A549 (cell line): ENCODE data around the gene PAQR5. TPM values are rescaled to one million over a fixed set of nuclear protein-coding genes. Genes with fewer than 3 reads are reported as not detected.
A peak's percentile ranks its signal among the peaks of the same experiment; 100 is the strongest.
"Not testable (repeated sequence)": the region's sequence is repeated elsewhere in the genome, so short reads cannot be mapped to it uniquely, and the experiment has no call there.

Source experiments
- ATAC-seq, 2 experiments: fragments of 200-7000 bp in 1 of 2; fragments of >200 bp in 1 of 2; cut with Nextera tagmentation in 1 of 2; cut with Tn5 transposase in 1 of 2; 3 replicates each; pipeline versions ENCODE4 v1.8.0 to v1.9.1; 2018 to 2020; ENCODE audit warnings: mild to moderate bottlenecking in 1 of 2, moderate library complexity in 1 of 2
- CTCF ChIA-PET: fragments of 300-600 bp; sonication (Branson Sonifier 250); formaldehyde crosslinking; extraction: SDS; loops from one replicate; lab custom pipeline; 2021; ENCODE audit warnings: antibody characterized with exemption, inconsistent platforms; lab: Yijun Ruan, JAX
- POLR2A ChIA-PET: fragments of 350-600 bp; formaldehyde crosslinking; extraction: SDS; loops from one replicate; lab custom pipeline; 2021; ENCODE audit warnings: antibody characterized with exemption, inconsistent platforms; lab: Yijun Ruan, JAX
- DNase-seq, 2 experiments: peaks; one replicate each; pipeline versions ENCODE4 v3.0.0 to v3.0.0-alpha.2; 2011 to 2016; ENCODE audit warnings: low read depth in 1 of 2, low spot score in 1 of 2
- FAIRE-seq: peaks from 2 replicates; lab custom pipeline; 2011; peaks lifted over from hg19 to GRCh38; lab: Jason Lieb, UNC
- H3K27ac ChIP-seq, 2 experiments: fragments of >200 bp; sonication (Bioruptor Twin); formaldehyde crosslinking; 3 replicates each; pipeline ENCODE4 v1.5.1; 2016 to 2017
- H3K4me1 ChIP-seq: fragments of >200 bp; sonication (Bioruptor Twin); formaldehyde crosslinking; 3 replicates; pipeline ENCODE4 v1.6.1; 2016
- H3K4me2 ChIP-seq: fragments of >200 bp; sonication (Bioruptor Twin); formaldehyde crosslinking; 3 replicates; pipeline ENCODE4 v1.6.1; 2016
- H3K4me3 ChIP-seq: fragments of >200 bp; sonication (Bioruptor Twin); formaldehyde crosslinking; 3 replicates; pipeline ENCODE4 v1.5.1; 2016
- H3K9me3 ChIP-seq: fragments of >200 bp; sonication (Bioruptor Twin); formaldehyde crosslinking; 3 replicates; pipeline ENCODE4 v1.6.1; 2016
- ATOH8 ChIP-seq: fragments of 250-450 bp; sonication (Bioruptor Pico); IDR thresholded peaks from 2 replicates; pipeline ENCODE4 v1.5.0; 2020; ENCODE audit warnings: low read depth, mild to moderate bottlenecking, moderate library complexity
- CBX2 ChIP-seq: fragments of 200-600 bp; sonication (generic); IDR thresholded peaks from 2 replicates; pipeline ENCODE4 v1.6.1; 2016; ENCODE audit warnings: low read depth, mild to moderate bottlenecking, borderline replicate concordance
- CBX8 ChIP-seq: fragments of 200-600 bp; sonication (generic); IDR thresholded peaks from 2 replicates; pipeline ENCODE4 v1.6.1; 2016
- EHF ChIP-seq: fragments of 250-450 bp; sonication (Bioruptor Pico); IDR thresholded peaks from 2 replicates; pipeline ENCODE4 v1.5.0; 2020; ENCODE audit warnings: mild to moderate bottlenecking
- ELK1 ChIP-seq: fragments of 150-350 bp; IDR thresholded peaks from 2 replicates; pipeline ENCODE4 v1.6.1; 2014; ENCODE audit warnings: low read depth, mild to moderate bottlenecking, low read length
- EP300 ChIP-seq, 2 experiments: fragments of >200 bp; sonication (Bioruptor Twin); formaldehyde crosslinking; IDR thresholded peaks; 2 replicates in 1 of 2; 3 replicates in 1 of 2; pipeline ENCODE4 v1.6.1; 2016 to 2017
- GATA3 ChIP-seq: IDR thresholded peaks from 2 replicates; pipeline ENCODE4 v1.6.1; 2012; ENCODE audit warnings: borderline replicate concordance
- HOXB5 ChIP-seq: fragments of 250-450 bp; sonication (Bioruptor Pico); IDR thresholded peaks from 2 replicates; pipeline ENCODE4 v1.5.0; 2020; ENCODE audit warnings: mild to moderate bottlenecking, moderate library complexity
- MAFK ChIP-seq: fragments of 450-650 bp; IDR thresholded peaks from 2 replicates; pipeline ENCODE4 v1.6.1; 2014; ENCODE audit not compliant: partially characterized antibody
- NPAS2 ChIP-seq: fragments of 250-450 bp; sonication (Bioruptor Pico); IDR thresholded peaks from 2 replicates; pipeline ENCODE4 v1.8.0; 2022; ENCODE audit warnings: mild to moderate bottlenecking, moderate library complexity, borderline replicate concordance
- REST ChIP-seq: fragments of 200-600 bp; sonication (generic); IDR thresholded peaks from 2 replicates; pipeline ENCODE4 v1.6.1; 2016; ENCODE audit warnings: antibody characterized with exemption, mild to moderate bottlenecking, moderate library complexity
- SMC3 ChIP-seq: fragments of >200 bp; sonication (Bioruptor Twin); formaldehyde crosslinking; IDR thresholded peaks from 3 replicates; pipeline ENCODE4 v1.6.1; 2018; ENCODE audit warnings: inconsistent platforms
- TFCP2L1 ChIP-seq: fragments of 250-450 bp; sonication (Bioruptor Pico); IDR thresholded peaks from 2 replicates; pipeline ENCODE4 v1.5.0; 2021; ENCODE audit warnings: mild to moderate bottlenecking
- WGBS: methylation state at CpG from one replicate; pipeline ENCODE4 v1.1.6; 2017; ENCODE audit errors: missing lambda C conversion rate; 5-methylcytosine and 5-hydroxymethylcytosine counted together
- polyA plus RNA-seq, 4 experiments: library from polyadenylated mRNA; depleted of rRNA in 3 of 4; stranded (reverse); fragments of >200 nt; fragmentation: RNase III in 1 of 4; extraction: RNeasy Plus Mini Kit Qiagen cat#74134 plus additional on column Dnase treatment in 1 of 4; gene quantifications; 2 replicates in 3 of 4; 3 replicates in 1 of 4; pipeline ENCODE4 v1.2.3, GENCODE V29; 2011 to 2017

The PAQR5 gene
- polyA plus RNA-seq, 2 of the 4 experiments (the other 2 are of a cell fraction) = 104 to 114 TPM

- FAIRE-seq = no peak
- Histone ChIP-seq H3K4me1 (peaks cover 22% of the 10 kb centered on the region), H3K4me2 (peak overlapping the region; percentile 46), H3K27ac (peak overlapping the region in 1 of 2 experiments; percentile 25; a peak in 3 of 6 replicates), H3K4me3 (no peak overlapping the region), H3K9me3 (no peaks in the 10 kb centered on the region)
- TF ChIP-seq CBX2 (no peak), HOXB5 (CRISPR knock-in tag) (no peak), ATOH8 (no peak), MAFK (peak; percentile 43), CBX8 (no peak)
- ChIA-PET POLR2A (no interaction called here), CTCF (interaction anchor here (0.6 to 5.5 kb wide), 11 partner anchors 10 to 230 kb away, joined by 3 to 32 read pairs (median 6); partner anchors contain the start of gene GLCE)
- DNase-seq = no peak
- 41% methylated on average over 8 of the region's 8 CpGs for WGBS
- ATAC-seq = peak; percentile 11 to 52; a peak in 3 of 6 replicates
Observed at GRCh38 chr15:69289342-69290146, 9.2 kb upstream of the PAQR5 start.

- POLR2A ChIA-PET = interaction anchor here (0.9 kb wide), 1 partner anchor 9 kb away, joined by 3 read pairs; no protein-coding TSS in a partner anchor
- TF ChIP-seq SMC3 (no peak), ELK1 (no peak), TFCP2L1 (CRISPR knock-in tag) (no peak), GATA3 (no peak), EHF (CRISPR knock-in tag) (no peak), NPAS2 (CRISPR knock-in tag) (no peak), REST (no peak), EP300 (IDR thresholded peaks at IDR 0.05) (no peak)
- Histone ChIP-seq H3K27ac (peak overlapping the region in 1 of 2 experiments; percentile 37; a peak in 3 of 6 replicates), H3K4me1 (peaks cover 22% of the 10 kb centered on the region), H3K4me3 (no peak overlapping the region), H3K9me3 (no peaks in the 10 kb centered on the region), H3K4me2 (no peak overlapping the region)
- FAIRE-seq = peak; percentile 43
- 75% methylated on average over 7 of the region's 7 CpGs for WGBS
- DNase-seq = no peak
- ATAC-seq = peak in 1 of 2 experiments; percentile 25; a peak in 1 of 6 replicates
- CTCF ChIA-PET = interaction anchor here (0.7 to 5.5 kb wide), 10 partner anchors 9 to 231 kb away, joined by 3 to 32 read pairs (median 6); no protein-coding TSS in a partner anchor
Observed at GRCh38 chr15:69290346-69291164, 8.2 kb upstream of the PAQR5 start.

- H3K9me3 ChIP-seq, DNase-seq, H3K4me3 ChIP-seq, H3K27ac ChIP-seq, ATAC-seq, H3K4me2 ChIP-seq, FAIRE-seq, POLR2A ChIA-PET: not testable (repeated sequence)
- H3K4me1 ChIP-seq = peaks cover 22% of the 10 kb centered on the region
- CTCF ChIA-PET = interaction anchor here (0.7 to 5.5 kb wide), 7 partner anchors 12 to 259 kb away, joined by 3 to 32 read pairs (median 11); no protein-coding TSS in a partner anchor
- WGBS = 88% methylated on average over 10 of the region's 10 CpGs
Observed at GRCh38 chr15:69291651-69292050, 7.1 kb upstream of the PAQR5 start.
